Measurements from ENCODE around the gene PDPK1. TPM values are rescaled to one million over a fixed set of nuclear protein-coding genes. Genes with fewer than 3 reads are reported as not detected.
A peak's percentile ranks its signal among the peaks of the same experiment; 100 is the strongest.

PDPK1 gene
- total and polyA plus RNA-seq, 12 donors = 23.9 to 69.7 (median 41.0) TPM

DNA sequence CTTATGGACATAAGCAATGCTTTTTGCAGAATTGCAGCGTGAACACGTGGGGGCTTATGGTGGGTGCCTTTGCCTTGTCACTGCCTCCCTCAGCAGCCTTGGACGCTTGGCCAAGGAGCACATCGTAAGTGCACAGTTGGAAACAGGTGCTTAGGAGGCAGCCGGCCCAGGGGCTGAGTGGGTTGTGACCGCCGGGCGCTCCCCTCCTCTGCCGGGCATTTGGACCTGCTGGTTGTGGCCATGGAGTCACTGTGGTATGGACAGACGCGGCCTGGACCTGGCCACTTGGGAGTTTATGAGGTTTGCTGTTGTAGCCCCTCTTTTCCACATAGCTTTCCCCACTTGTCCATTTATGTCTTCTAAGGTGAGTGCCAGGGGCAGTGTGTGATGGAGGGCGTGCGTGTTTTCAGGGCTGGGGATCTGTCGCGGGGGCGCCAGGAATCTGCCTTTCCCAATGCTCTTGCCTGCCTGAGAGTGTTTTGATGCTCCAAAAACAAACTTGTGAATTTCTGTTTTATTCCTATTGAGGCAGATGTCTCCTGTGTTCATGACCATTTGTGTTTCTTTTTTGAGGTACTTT is 49.2 kb downstream of the PDPK1 start:
- Histone ChIP-seq H3K36me3 (replicated peaks in 1 of 2) (peaks cover 0 to 44% of the 10 kb centered on the region in 2 donors), H3K27me3 (no peaks in the 10 kb centered on the region), H3K4me1 (replicated peaks in 1 of 2) (peaks cover 12 to 19% of the 10 kb centered on the region in 2 donors), H3K4me3 (no peak overlapping the region), H3K9me3 (replicated peaks in 1 of 3) (no peaks in the 10 kb centered on the region), H3K27ac (no peak overlapping the region)
- intact Hi-C loops (cut with DNase I) = no loop called here
- TF ChIP-seq CTCF (IDR thresholded peaks at IDR 0.05) (no peak), POLR2A (IDR thresholded peaks at IDR 0.05) (no peak)
- peak in 1 of 7 donors; percentile 8 for DNase-seq
- 92 to 95% (median 94%) methylated on average over 12 to 16 of the region's 16 CpGs for WGBS, 4 donors

- Histone ChIP-seq H3K9me3 (replicated peaks in 1 of 3) (no peaks in the 10 kb centered on the region), H3K27me3 (no peaks in the 10 kb centered on the region), H3K36me3 (replicated peaks in 1 of 2) (peaks cover 0 to 46% of the 10 kb centered on the region in 2 donors), H3K4me3 (no peak overlapping the region), H3K27ac (no peak overlapping the region), H3K4me1 (replicated peaks in 1 of 2) (peaks cover 12 to 19% of the 10 kb centered on the region in 2 donors)
- intact Hi-C loops (cut with DNase I) = no loop called here
- DNase-seq = no peak
- 89 to 96% (median 94%) methylated on average over 14 of the region's 14 CpGs for WGBS, 4 donors
- no peak for TF ChIP-seq CTCF (IDR thresholded peaks at IDR 0.05)
- TF ChIP-seq POLR2A (IDR thresholded peaks at IDR 0.05) = no peak
These were observed 50.2 kb downstream of the PDPK1 start for GRCh38 chr16:2587891-2588565.

GRCh38 chr16:2591476-2592240 is 53.8 kb downstream of the PDPK1 start:
- intact Hi-C loops (cut with DNase I) = no loop called here
- no peak overlapping the region for H3K4me3 ChIP-seq
- WGBS, 4 donors = 94 to 98% (median 95%) methylated on average over 13 to 15 of the region's 15 CpGs
- TF ChIP-seq CTCF (IDR thresholded peaks at IDR 0.05) (no peak), POLR2A (IDR thresholded peaks at IDR 0.05) (no peak)
- peaks cover 0 to 51% of the 10 kb centered on the region in 2 donors for H3K36me3 ChIP-seq (replicated peaks in 1 of 2)
- no peaks in the 10 kb centered on the region for H3K4me1 ChIP-seq (replicated peaks in 1 of 2)
- H3K27me3 ChIP-seq = no peaks in the 10 kb centered on the region
- no peak for DNase-seq
- no peaks in the 10 kb centered on the region for H3K9me3 ChIP-seq (replicated peaks in 1 of 3)
- H3K27ac ChIP-seq = no peak overlapping the region

DNA sequence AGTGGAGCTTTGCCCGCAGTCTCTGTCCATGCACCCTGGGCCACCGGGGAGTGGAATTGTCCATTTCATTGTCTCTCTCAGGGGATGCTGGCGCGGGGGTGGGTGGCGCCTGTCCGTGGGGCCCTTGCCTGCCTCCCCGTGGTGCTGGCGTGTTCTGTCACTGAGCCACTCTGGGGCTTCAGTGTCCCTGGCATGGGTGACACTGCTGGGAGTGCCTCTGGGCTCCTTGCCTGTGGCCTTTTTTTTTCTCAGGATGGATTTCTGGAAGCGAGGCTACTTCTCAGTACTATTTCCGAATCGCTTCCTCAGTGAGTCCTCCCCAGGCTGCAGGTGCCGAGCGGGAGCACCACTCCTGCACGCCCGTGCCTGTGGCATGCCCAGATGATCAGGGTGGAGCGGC is 55.0 kb downstream of the PDPK1 start:
- no peaks in the 10 kb centered on the region for H3K4me1 ChIP-seq (replicated peaks in 1 of 2)
- H3K4me3 ChIP-seq = no peak overlapping the region
- TF ChIP-seq CTCF (IDR thresholded peaks at IDR 0.05) (no peak), POLR2A (IDR thresholded peaks at IDR 0.05) (no peak)
- WGBS, 4 donors = 92 to 98% (median 96%) methylated on average over 10 to 16 of the region's 16 CpGs
- H3K27me3 ChIP-seq = no peaks in the 10 kb centered on the region
- no peaks in the 10 kb centered on the region for H3K9me3 ChIP-seq (replicated peaks in 1 of 3)
- no peak for DNase-seq
- H3K27ac ChIP-seq = no peak overlapping the region
- H3K36me3 ChIP-seq (replicated peaks in 1 of 2) = peaks cover 0 to 51% of the 10 kb centered on the region in 2 donors
- intact Hi-C loops (cut with DNase I) = no loop called here
